HepG2 (cell line): ENCODE measurements around the gene CPVL. TPM values are rescaled to one million over a fixed set of nuclear protein-coding genes. Genes with fewer than 3 reads are reported as not detected.
A peak's percentile ranks its signal among the peaks of the same experiment; 100 is the strongest.

Experiments used
- IKZF4 ChIP-seq: sonication (generic); formaldehyde crosslinking; IDR thresholded peaks from 2 replicates; pipeline ENCODE4 v1.5.1; 2020; ENCODE audit warnings: borderline replicate concordance, mild to moderate bottlenecking, low read depth, missing genetic modification reagents; ENCODE audit errors: not compliant biosample characterization
- IRF2 ChIP-seq: IDR thresholded peaks from 2 replicates; pipeline ENCODE4 v1.6.1; 2018; ENCODE audit warnings: missing genetic modification reagents, missing compliant biosample characterization
- NONO ChIP-seq, 2 experiments: fragments of 450-650 bp in 1 of 2; sonication (generic) in 1 of 2; formaldehyde crosslinking in 1 of 2; IDR thresholded peaks in 1 of 2; conservative IDR thresholded peaks in 1 of 2; 2 replicates each; pipeline versions ENCODE4 v1.6.1 to v1.8.0; 2017 to 2022; ENCODE audit warnings: mild to moderate bottlenecking in 1 of 2, missing genetic modification reagents in 1 of 2, moderate library complexity in 1 of 2
- PAX8 ChIP-seq: sonication (generic); formaldehyde crosslinking; IDR thresholded peaks from 2 replicates; pipeline ENCODE4 v1.8.0; 2022; ENCODE audit warnings: mild to moderate bottlenecking, missing genetic modification reagents, borderline replicate concordance
- TBX2 ChIP-seq: sonication (generic); formaldehyde crosslinking; IDR thresholded peaks from 2 replicates; pipeline ENCODE4 v1.5.0; 2020; ENCODE audit warnings: missing genetic modification reagents, mild to moderate bottlenecking, borderline replicate concordance
- ZFP36L1 ChIP-seq: sonication (generic); formaldehyde crosslinking; IDR thresholded peaks from 2 replicates; pipeline ENCODE4 v1.8.0; 2022; ENCODE audit warnings: mild to moderate bottlenecking, missing genetic modification reagents, moderate library complexity
- ZNF124 ChIP-seq: sonication (generic); formaldehyde crosslinking; IDR thresholded peaks from 2 replicates; pipeline ENCODE4 v1.4.0; 2020; ENCODE audit warnings: missing genetic modification reagents
- ZNF253 ChIP-seq: sonication (generic); formaldehyde crosslinking; IDR thresholded peaks from 2 replicates; pipeline ENCODE4 v1.8.0; 2022; ENCODE audit warnings: mild to moderate bottlenecking, missing genetic modification reagents, borderline replicate concordance
- ZNF629 ChIP-seq: sonication (generic); formaldehyde crosslinking; conservative IDR thresholded peaks from 2 replicates; pipeline ENCODE4 v1.5.0; 2020; ENCODE audit warnings: missing genetic modification reagents
- polyA plus RNA-seq, 8 experiments: library from polyadenylated mRNA; depleted of rRNA in 3 of 8; stranded (reverse) in 7 of 8; unstranded in 1 of 8; fragments of >200 nt; fragmentation: Illumina TruSeq in 4 of 8; extraction: Trizol in 4 of 8; gene quantifications; 2 replicates each; pipeline versions ENCODE4 v1.2.1 to v1.2.3, GENCODE V29; 2011 to 2016; ENCODE audit warnings: low read depth in 4 of 8, missing spikeins in 1 of 8, mixed read lengths in 1 of 8; ENCODE audit not compliant: insufficient read depth in 1 of 8
- total RNA-seq, 5 experiments: library from RNA; depleted of rRNA; stranded (reverse); fragments of >200 nt; fragmentation: Illumina TruSeq; extraction: Trizol; gene quantifications; 2 replicates each; pipeline ENCODE4 v1.2.3, GENCODE V29; 2016; ENCODE audit warnings: low read depth in 1 of 5
- TF ChIP-seq, protein P1 (sequence below): sonication (generic); formaldehyde crosslinking; IDR thresholded peaks from one replicate; pipeline ENCODE4 v1.5.1; 2020; ENCODE audit warnings: mild to moderate bottlenecking, missing genetic modification reagents; ENCODE audit errors: not compliant biosample characterization
- TF ChIP-seq, protein P2 (sequence below): sonication (generic); formaldehyde crosslinking; IDR thresholded peaks from 2 replicates; pipeline ENCODE4 v1.4.0; 2020; ENCODE audit warnings: mild to moderate bottlenecking, missing genetic modification reagents
- TF ChIP-seq, protein P3 (sequence below): IDR thresholded peaks from 2 replicates; pipeline ENCODE4 v1.6.1; 2016
- TF ChIP-seq, protein P4 (sequence below): sonication (generic); formaldehyde crosslinking; IDR thresholded peaks from 2 replicates; pipeline ENCODE4 v1.4.0; 2020; ENCODE audit warnings: missing genetic modification reagents
- TF ChIP-seq, protein P5 (sequence below): sonication (generic); formaldehyde crosslinking; IDR thresholded peaks from 2 replicates; pipeline ENCODE4 v1.8.0; 2022; ENCODE audit warnings: missing genetic modification reagents, mild to moderate bottlenecking, moderate library complexity, borderline replicate concordance

Gene CPVL
- total and polyA plus RNA-seq, 2 of the 13 experiments (the other 11 are each of a cell fraction or from before 2014, with no cell fraction given) = 59.2 to 294 TPM

DNA sequence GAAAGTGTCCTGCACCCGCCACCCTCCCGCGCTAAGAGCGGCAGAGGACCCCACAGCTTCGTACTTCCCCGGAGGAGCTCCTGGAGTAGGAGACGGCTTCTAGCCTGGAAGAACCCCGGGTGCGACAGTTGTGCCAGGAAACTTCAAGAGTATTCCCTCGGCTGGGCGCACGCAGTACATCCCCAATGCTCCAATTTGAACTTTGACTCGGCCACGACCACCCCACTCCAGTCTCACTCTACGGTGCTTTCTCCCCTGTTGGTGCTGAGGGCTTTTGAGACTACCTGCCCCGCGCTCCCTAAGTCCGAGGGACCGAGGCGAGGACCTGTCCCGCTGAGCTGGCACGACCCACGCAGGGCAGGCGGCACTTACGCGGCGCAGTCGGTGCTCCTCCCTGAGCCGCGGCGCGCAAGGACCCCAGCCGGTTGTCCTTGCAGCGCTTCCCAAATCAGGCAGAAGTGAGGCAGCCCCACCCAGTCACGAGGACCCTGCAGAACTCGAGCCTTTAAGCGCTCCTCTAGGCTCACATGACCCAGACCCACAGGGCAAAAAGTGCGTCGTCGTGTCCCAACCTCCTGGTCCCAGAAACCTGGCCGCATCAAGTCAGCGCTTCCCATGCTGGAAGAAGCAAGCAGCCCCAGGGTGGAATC lies at the start of gene CPVL (continued):
- TF ChIP-seq IRF2 (CRISPR knock-in tag) = peak; percentile 30
- TF ChIP-seq, protein P1, sequence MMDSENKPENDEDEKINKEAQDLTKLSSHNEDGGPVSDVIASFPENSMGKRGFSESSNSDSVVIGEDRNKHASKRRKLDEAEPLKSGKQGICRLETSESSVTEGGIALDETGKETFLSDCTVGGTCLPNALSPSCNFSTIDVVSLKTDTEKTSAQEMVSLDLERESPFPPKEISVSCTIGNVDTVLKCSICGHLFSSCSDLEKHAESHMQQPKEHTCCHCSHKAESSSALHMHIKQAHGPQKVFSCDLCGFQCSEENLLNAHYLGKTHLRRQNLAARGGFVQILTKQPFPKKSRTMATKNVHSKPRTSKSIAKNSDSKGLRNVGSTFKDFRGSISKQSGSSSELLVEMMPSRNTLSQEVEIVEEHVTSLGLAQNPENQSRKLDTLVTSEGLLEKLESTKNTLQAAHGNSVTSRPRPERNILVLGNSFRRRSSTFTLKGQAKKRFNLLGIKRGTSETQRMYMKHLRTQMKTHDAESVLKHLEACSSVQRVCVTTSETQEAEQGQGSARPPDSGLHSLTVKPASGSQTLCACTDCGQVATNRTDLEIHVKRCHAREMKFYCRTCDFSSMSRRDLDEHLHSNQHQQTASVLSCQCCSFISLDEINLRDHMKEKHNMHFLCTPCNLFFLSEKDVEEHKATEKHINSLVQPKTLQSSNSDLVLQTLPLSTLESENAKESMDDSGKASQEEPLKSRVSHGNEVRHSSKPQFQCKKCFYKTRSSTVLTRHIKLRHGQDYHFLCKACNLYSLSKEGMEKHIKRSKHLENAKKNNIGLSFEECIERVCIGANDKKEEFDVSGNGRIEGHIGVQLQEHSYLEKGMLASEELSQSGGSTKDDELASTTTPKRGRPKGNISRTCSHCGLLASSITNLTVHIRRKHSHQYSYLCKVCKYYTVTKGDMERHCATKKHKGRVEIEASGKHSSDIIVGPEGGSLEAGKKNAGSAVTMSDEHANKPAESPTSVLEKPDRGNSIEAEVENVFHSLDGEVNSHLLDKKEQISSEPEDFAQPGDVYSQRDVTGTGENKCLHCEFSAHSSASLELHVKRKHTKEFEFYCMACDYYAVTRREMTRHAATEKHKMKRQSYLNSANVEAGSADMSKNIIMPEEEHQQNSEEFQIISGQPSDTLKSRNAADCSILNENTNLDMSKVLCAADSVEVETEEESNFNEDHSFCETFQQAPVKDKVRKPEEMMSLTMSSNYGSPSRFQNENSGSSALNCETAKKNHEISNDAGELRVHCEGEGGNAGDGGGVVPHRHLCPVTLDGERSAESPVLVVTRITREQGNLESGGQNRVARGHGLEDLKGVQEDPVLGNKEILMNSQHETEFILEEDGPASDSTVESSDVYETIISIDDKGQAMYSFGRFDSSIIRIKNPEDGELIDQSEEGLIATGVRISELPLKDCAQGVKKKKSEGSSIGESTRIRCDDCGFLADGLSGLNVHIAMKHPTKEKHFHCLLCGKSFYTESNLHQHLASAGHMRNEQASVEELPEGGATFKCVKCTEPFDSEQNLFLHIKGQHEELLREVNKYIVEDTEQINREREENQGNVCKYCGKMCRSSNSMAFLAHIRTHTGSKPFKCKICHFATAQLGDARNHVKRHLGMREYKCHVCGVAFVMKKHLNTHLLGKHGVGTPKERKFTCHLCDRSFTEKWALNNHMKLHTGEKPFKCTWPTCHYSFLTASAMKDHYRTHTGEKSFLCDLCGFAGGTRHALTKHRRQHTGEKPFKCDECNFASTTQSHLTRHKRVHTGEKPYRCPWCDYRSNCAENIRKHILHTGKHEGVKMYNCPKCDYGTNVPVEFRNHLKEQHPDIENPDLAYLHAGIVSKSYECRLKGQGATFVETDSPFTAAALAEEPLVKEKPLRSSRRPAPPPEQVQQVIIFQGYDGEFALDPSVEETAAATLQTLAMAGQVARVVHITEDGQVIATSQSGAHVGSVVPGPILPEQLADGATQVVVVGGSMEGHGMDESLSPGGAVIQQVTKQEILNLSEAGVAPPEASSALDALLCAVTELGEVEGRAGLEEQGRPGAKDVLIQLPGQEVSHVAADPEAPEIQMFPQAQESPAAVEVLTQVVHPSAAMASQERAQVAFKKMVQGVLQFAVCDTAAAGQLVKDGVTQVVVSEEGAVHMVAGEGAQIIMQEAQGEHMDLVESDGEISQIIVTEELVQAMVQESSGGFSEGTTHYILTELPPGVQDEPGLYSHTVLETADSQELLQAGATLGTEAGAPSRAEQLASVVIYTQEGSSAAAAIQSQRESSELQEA (CRISPR knock-in tag) = no peak
- TF ChIP-seq PAX8 = no peak
- no peak for TF ChIP-seq NONO (IDR thresholded peaks at IDR 0.05)
- peak; percentile 74; the same call in 1 of the 2 replicates for TF ChIP-seq NONO (CRISPR knock-in tag; conservative IDR thresholded peaks at IDR 0.05)
- no peak for TF ChIP-seq ZNF124
- no peak for TF ChIP-seq IKZF4 (CRISPR knock-in tag)
- TF ChIP-seq ZNF253 (CRISPR knock-in tag) = no peak
- TF ChIP-seq, protein P2, sequence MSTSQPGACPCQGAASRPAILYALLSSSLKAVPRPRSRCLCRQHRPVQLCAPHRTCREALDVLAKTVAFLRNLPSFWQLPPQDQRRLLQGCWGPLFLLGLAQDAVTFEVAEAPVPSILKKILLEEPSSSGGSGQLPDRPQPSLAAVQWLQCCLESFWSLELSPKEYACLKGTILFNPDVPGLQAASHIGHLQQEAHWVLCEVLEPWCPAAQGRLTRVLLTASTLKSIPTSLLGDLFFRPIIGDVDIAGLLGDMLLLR (CRISPR knock-in tag) = no peak
- TF ChIP-seq, protein P3, sequence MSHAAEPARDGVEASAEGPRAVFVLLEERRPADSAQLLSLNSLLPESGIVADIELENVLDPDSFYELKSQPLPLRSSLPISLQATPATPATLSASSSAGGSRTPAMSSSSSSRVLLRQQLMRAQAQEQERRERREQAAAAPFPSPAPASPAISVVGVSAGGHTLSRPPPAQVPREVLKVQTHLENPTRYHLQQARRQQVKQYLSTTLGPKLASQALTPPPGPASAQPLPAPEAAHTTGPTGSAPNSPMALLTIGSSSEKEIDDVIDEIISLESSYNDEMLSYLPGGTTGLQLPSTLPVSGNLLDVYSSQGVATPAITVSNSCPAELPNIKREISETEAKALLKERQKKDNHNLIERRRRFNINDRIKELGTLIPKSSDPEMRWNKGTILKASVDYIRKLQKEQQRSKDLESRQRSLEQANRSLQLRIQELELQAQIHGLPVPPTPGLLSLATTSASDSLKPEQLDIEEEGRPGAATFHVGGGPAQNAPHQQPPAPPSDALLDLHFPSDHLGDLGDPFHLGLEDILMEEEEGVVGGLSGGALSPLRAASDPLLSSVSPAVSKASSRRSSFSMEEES (CRISPR knock-in tag) = peak; percentile 94
- TF ChIP-seq ZNF629 (CRISPR knock-in tag) = no peak; the same call in 1 of the 2 replicates
- TF ChIP-seq TBX2 = peak; percentile 39; the same call in 1 of the 2 replicates
- TF ChIP-seq, protein P4, sequence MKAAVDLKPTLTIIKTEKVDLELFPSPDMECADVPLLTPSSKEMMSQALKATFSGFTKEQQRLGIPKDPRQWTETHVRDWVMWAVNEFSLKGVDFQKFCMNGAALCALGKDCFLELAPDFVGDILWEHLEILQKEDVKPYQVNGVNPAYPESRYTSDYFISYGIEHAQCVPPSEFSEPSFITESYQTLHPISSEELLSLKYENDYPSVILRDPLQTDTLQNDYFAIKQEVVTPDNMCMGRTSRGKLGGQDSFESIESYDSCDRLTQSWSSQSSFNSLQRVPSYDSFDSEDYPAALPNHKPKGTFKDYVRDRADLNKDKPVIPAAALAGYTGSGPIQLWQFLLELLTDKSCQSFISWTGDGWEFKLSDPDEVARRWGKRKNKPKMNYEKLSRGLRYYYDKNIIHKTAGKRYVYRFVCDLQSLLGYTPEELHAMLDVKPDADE (CRISPR knock-in tag) = no peak
- TF ChIP-seq ZFP36L1 (CRISPR knock-in tag) = no peak
- TF ChIP-seq, protein P5, sequence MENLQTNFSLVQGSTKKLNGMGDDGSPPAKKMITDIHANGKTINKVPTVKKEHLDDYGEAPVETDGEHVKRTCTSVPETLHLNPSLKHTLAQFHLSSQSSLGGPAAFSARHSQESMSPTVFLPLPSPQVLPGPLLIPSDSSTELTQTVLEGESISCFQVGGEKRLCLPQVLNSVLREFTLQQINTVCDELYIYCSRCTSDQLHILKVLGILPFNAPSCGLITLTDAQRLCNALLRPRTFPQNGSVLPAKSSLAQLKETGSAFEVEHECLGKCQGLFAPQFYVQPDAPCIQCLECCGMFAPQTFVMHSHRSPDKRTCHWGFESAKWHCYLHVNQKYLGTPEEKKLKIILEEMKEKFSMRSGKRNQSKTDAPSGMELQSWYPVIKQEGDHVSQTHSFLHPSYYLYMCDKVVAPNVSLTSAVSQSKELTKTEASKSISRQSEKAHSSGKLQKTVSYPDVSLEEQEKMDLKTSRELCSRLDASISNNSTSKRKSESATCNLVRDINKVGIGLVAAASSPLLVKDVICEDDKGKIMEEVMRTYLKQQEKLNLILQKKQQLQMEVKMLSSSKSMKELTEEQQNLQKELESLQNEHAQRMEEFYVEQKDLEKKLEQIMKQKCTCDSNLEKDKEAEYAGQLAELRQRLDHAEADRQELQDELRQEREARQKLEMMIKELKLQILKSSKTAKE (CRISPR knock-in tag) = no peak
